Retinal pigment epithelial cell (primary cell): Measurements from ENCODE around the gene CBY1.

Source experiments
- DNase-seq: peaks from one replicate; pipeline ENCODE4 v3.0.0-alpha.2; 2010; ENCODE audit warnings: low read depth
- H3K4me3 ChIP-seq: 2 replicates; pipeline ENCODE4 v1.5.1; 2011; ENCODE audit warnings: mild to moderate bottlenecking, low read length, control low read depth, moderate library complexity
- TF ChIP-seq, protein P1 (sequence below): conservative IDR thresholded peaks from 2 replicates; pipeline ENCODE4 v1.5.1; 2011; ENCODE audit warnings: low read depth, low read length, control low read depth, inconsistent platforms

Gene CBY1

DNA sequence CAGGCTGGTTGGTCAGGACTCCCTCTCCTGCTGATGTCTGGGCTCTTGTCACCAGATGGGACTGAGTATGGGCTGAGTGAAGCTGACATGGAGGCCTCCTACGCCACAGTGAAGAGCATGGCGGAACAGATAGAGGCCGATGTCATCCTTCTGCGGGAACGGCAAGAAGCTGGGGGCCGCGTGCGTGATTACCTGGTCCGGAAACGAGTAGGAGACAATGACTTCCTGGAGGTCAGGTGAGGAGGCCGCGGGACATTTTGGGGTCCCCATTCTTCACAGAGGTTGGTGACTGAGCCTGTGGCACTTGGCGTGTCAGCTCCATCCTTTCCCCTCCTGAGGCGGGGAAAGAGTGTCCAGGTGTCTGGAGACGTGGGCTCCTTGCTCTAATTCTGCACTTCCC lies 59.4 kb downstream of the CBY1 start:
- TF ChIP-seq, protein P1, sequence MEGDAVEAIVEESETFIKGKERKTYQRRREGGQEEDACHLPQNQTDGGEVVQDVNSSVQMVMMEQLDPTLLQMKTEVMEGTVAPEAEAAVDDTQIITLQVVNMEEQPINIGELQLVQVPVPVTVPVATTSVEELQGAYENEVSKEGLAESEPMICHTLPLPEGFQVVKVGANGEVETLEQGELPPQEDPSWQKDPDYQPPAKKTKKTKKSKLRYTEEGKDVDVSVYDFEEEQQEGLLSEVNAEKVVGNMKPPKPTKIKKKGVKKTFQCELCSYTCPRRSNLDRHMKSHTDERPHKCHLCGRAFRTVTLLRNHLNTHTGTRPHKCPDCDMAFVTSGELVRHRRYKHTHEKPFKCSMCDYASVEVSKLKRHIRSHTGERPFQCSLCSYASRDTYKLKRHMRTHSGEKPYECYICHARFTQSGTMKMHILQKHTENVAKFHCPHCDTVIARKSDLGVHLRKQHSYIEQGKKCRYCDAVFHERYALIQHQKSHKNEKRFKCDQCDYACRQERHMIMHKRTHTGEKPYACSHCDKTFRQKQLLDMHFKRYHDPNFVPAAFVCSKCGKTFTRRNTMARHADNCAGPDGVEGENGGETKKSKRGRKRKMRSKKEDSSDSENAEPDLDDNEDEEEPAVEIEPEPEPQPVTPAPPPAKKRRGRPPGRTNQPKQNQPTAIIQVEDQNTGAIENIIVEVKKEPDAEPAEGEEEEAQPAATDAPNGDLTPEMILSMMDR: no peak
- H3K4me3 ChIP-seq: no peak overlapping the region
- no peak for DNase-seq

DNA sequence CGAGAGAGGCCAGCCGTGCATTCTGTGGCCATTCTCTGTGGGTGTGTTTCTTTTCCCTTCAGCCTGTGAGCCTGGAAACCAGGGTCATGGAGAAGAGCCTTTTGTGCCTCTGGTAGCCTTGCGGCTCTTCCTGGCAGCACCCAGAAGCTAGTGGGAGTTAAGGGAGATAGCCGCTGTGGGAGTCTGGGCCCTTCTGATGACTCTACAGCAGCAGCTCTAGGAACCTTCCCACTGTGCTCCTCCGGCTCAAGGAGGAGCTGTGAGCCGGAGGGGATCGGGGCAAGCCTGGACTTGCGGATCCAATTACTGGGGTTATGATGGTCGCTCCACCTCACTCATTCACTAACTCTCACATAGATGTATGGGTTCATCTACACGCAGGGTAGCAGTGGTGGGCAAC lies 59.8 kb downstream of the CBY1 start:
- no peak overlapping the region for H3K4me3 ChIP-seq
- DNase-seq: no peak
- TF ChIP-seq, protein P1: no peak

GRCh38 chr22:38716826-38717225 lies 60.4 kb downstream of the CBY1 start:
- no peak overlapping the region for H3K4me3 ChIP-seq
- DNase-seq: no peak
- TF ChIP-seq, protein P1: no peak

GRCh38 chr22:38717244-38717643 lies 60.8 kb downstream of the CBY1 start:
- TF ChIP-seq, protein P1: no peak
- no peak overlapping the region for H3K4me3 ChIP-seq
- no peak for DNase-seq

DNA sequence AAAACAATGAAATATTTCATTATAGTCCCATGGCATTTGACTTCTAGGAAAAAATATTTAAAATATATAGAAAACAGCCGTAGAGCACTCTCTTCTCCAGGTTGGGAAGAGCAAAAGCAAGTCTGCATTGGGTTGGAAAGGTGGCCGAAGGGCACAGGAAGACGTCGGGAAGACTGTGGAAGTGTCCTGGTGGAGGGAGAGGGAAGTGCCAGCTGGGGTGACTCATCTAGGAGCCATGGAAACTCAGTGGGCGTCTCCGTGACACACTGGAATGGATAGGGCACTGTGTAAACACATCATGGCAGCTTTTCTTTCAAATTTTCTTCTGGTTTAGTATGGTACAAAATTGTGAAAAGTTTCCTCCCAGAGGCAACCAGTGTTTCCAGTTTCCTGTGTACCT lies 62.0 kb downstream of the CBY1 start:
- no peak for DNase-seq
- H3K4me3 ChIP-seq: no peak overlapping the region
- TF ChIP-seq, protein P1: peak; percentile 68

DNA sequence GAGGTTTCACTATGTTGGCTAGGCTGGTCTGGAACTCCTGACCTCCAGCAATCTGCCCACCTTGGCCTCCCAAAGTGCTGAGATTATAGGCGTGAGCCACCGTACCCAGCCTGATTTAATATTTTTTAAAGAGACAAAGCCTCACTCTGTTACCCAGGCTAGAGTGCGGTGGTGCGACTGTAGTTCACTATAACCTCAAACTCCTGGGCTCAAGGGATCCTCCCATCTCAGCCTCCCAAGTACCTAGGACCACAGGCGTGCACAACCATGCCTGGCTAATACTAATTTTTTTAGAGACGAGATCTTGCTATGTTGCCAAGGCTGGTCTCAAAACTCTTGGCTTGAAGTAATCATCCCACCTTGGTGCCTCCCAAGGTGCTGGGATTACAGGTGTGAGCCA lies 62.8 kb downstream of the CBY1 start:
- DNase-seq: no peak
- TF ChIP-seq, protein P1: no peak
- H3K4me3 ChIP-seq: no peak overlapping the region

- no peak overlapping the region for H3K4me3 ChIP-seq
- no peak for DNase-seq
- TF ChIP-seq, protein P1: no peak
These were observed 63.9 kb downstream of the CBY1 start for GRCh38 chr22:38720350-38720749.
